ENCODE measurements around the gene ING4. TPM values are rescaled to one million over a fixed set of nuclear protein-coding genes. Genes with fewer than 3 reads are reported as not detected.

ING4 gene
- total RNA-seq, 1 donor from 2014 or later: 38.0 TPM

DNA sequence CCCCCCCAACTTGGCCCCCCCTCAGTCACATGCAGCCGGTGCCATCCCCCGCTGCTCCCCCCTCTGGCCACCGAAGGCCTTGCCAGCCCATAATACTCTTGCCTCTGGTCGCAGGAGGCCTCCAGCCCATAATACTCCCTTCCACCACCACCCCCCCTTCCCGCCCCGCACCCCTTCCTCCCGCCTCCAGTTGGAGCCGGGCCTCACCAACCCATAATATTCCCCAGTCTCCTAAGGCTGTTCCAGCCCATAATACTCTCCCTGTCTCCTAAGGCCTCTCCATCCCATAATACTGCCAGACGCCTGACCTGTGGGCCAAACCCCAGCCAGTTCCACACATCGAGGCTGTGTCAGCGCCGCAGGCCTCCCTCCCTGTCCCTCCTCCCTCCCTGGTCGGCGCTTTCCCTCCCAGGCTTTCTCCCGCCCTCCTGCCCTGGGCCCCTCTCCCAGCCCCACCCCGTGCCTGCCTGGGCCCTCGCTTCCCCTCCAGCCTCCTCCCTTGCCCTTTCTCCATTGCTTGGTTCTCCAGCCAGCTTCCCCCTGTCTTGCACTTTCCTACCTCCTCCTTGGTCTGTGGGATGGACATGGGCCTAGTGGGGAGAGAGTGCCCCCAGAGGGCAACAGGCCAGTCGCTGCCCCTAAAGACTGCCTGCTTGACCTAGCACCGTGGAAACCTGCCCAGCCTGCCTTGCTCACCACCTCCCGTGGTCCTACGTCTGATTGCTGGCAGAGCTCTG lies 49.0 kb downstream of the ING4 start:
- Histone ChIP-seq H3K9me3 (no peaks in the 10 kb centered on the region), H3K4me1 (peaks cover 33% of the 10 kb centered on the region), H3K27ac (peak overlapping the region; percentile 88), H3K4me3 (no peak overlapping the region), H3K27me3 (no peaks in the 10 kb centered on the region), H3K36me3 (no peaks in the 10 kb centered on the region)
- ATAC-seq (peak; percentile 86), DNase-seq (peak; percentile 93)
- no peak for TF ChIP-seq CTCF (IDR thresholded peaks at IDR 0.05)
- intact Hi-C loops (cut with DNase I): no loop called here

- no peaks in the 10 kb centered on the region for H3K27me3 ChIP-seq
- H3K9me3 ChIP-seq: no peaks in the 10 kb centered on the region
- DNase-seq (peak; percentile 87), ATAC-seq (peak; percentile 51)
- H3K36me3 ChIP-seq: no peaks in the 10 kb centered on the region
- no peak for TF ChIP-seq CTCF (IDR thresholded peaks at IDR 0.05)
- peak overlapping the region; percentile 92 for H3K27ac ChIP-seq
- no peak overlapping the region for H3K4me3 ChIP-seq
- H3K4me1 ChIP-seq: peaks cover 29% of the 10 kb centered on the region
- intact Hi-C loops (cut with DNase I): no loop called here
Observed at GRCh38 chr12:6613015-6613775, 49.7 kb downstream of the ING4 start.

GRCh38 chr12:6612652-6613014 lies 50.3 kb downstream of the ING4 start:
- no peak overlapping the region for H3K4me3 ChIP-seq
- no peaks in the 10 kb centered on the region for H3K9me3 ChIP-seq
- no peaks in the 10 kb centered on the region for H3K36me3 ChIP-seq
- DNase-seq: no peak
- H3K27ac ChIP-seq: peak overlapping the region; percentile 92
- H3K4me1 ChIP-seq: peaks cover 26% of the 10 kb centered on the region
- intact Hi-C loops (cut with DNase I): no loop called here
- no peaks in the 10 kb centered on the region for H3K27me3 ChIP-seq
- no peak for TF ChIP-seq CTCF (IDR thresholded peaks at IDR 0.05)
- no peak for ATAC-seq

- peaks cover 26% of the 10 kb centered on the region for H3K4me1 ChIP-seq
- TF ChIP-seq CTCF (IDR thresholded peaks at IDR 0.05): no peak
- H3K9me3 ChIP-seq: no peaks in the 10 kb centered on the region
- H3K27me3 ChIP-seq: no peaks in the 10 kb centered on the region
- DNase-seq (no peak), ATAC-seq (no peak)
- H3K4me3 ChIP-seq: no peak overlapping the region
- no peaks in the 10 kb centered on the region for H3K36me3 ChIP-seq
- H3K27ac ChIP-seq: peak overlapping the region; percentile 92
- intact Hi-C loops (cut with DNase I): no loop called here
Observed at GRCh38 chr12:6612247-6612646, 50.7 kb downstream of the ING4 start.

DNA sequence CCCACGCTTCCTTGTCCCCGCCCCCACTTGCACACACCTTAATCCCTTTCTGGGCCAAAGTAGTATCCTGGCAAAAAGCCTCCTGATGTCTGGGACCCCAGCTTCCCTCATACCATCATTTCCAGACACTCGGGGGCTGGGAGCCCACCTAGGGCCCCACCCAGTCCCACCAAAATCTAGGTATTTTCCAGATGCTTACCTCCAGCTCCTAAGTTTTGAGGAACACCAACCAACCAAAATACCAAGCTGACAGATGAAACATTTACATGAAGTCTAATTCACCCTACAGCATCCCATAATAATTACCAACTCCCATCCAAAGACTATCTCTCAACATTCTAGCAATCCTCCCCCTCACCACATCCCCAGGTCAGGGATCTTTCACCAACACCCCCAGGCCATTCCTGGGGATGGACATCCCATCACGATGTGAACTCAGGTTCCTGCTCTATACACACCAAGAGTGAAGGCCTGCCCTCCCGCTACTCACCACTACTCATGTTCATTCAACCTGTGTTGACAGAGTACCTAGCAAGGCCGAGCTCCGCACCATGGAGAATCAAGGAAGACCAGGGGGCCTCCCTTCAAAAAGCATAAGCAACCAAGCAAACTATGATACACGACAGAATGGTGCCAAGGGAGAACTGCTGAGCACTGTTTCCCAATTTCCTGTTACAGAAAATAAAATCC lies 54.2 kb downstream of the ING4 start:
- Histone ChIP-seq H3K4me1 (peaks cover 39% of the 10 kb centered on the region), H3K4me3 (no peak overlapping the region), H3K27me3 (no peaks in the 10 kb centered on the region), H3K36me3 (peaks cover 4% of the 10 kb centered on the region), H3K27ac (peak overlapping the region; percentile 44), H3K9me3 (no peaks in the 10 kb centered on the region)
- DNase-seq: peak; percentile 82
- intact Hi-C loops (cut with DNase I): no loop called here
- ATAC-seq: no peak
- TF ChIP-seq CTCF (IDR thresholded peaks at IDR 0.05): no peak
